ENCODE measurements around the gene PCDHA12.
"Not testable (repeated sequence)": the region's sequence is repeated elsewhere in the genome, so short reads cannot be mapped to it uniquely, and the experiment has no call there.

GRCh38 chr5:140876541-140877261 is 1.6 kb downstream of the PCDHA12 start:
- TF ChIP-seq POLR2A (IDR thresholded peaks at IDR 0.05; ENCODE audit: low read length); GATA1 (IDR thresholded peaks at IDR 0.05; ENCODE audit: low read depth, low read length): not testable (repeated sequence)
